Omental fat pad (tissue), 4 donors: ENCODE measurements around the gene THY1. TPM values are rescaled to one million over a fixed set of nuclear protein-coding genes. Genes with fewer than 3 reads are reported as not detected.
"Not testable (repeated sequence)": the region's sequence is repeated elsewhere in the genome, so short reads cannot be mapped to it uniquely, and the experiment has no call there.

ENCODE experiments used
- ATAC-seq: fragments of 150-250 bp; one replicate; pipeline ENCODE4 v1.9.1; 2016; ENCODE audit warnings: mild to moderate bottlenecking, moderate library complexity; ENCODE audit not compliant: low FRiP score
- DNase-seq: peaks from one replicate; pipeline ENCODE4 v3.0.0-alpha.2; 2019; ENCODE audit warnings: low spot score
- CTCF ChIP-seq, 3 donors: fragments of 450-650 bp; IDR thresholded peaks; one replicate each; pipeline ENCODE4 v1.5.1; 2016 to 2017; ENCODE audit warnings: antibody characterized with exemption in 3 of 3, mild to moderate bottlenecking in 3 of 3, moderate library complexity in 2 of 3
- total RNA-seq, 4 donors: library from RNA; depleted of rRNA; stranded (reverse); fragments of >200 nt; gene quantifications; one replicate each; pipeline ENCODE4 v1.1.0, GENCODE V29; 2016

Gene THY1
- total RNA-seq, 4 donors from 2014 or later, result 12.0 to 71.5 (median 33.3) TPM

GRCh38 chr11:119415517-119415916 lies 7.5 kb downstream of the THY1 start:
- TF ChIP-seq CTCF (IDR thresholded peaks at IDR 0.05), result no peak
- ATAC-seq, result no peak

GRCh38 chr11:119414734-119415133 lies 8.2 kb downstream of the THY1 start:
- no peak for TF ChIP-seq CTCF (IDR thresholded peaks at IDR 0.05)
- no peak for DNase-seq
- ATAC-seq, result no peak

More at GRCh38 chr11:119415517-119415916, 7.5 kb downstream of the THY1 start:
- DNase-seq, result no peak

- TF ChIP-seq CTCF (IDR thresholded peaks at IDR 0.05), result no peak
- no peak for DNase-seq
- no peak for ATAC-seq
These were observed 8.7 kb downstream of the THY1 start for GRCh38 chr11:119414321-119414720.

GRCh38 chr11:119412072-119412471 lies 10.9 kb downstream of the THY1 start:
- ATAC-seq (no peak), DNase-seq (no peak)
- no peak for TF ChIP-seq CTCF (IDR thresholded peaks at IDR 0.05)

GRCh38 chr11:119410501-119410900 lies 12.5 kb downstream of the THY1 start:
- no peak for ATAC-seq
- no peak for TF ChIP-seq CTCF (IDR thresholded peaks at IDR 0.05)
- DNase-seq, result no peak

GRCh38 chr11:119409731-119410130 lies 13.2 kb downstream of the THY1 start:
- no peak for DNase-seq
- no peak for TF ChIP-seq CTCF (IDR thresholded peaks at IDR 0.05)
- ATAC-seq, result no peak

- ATAC-seq (no peak), DNase-seq (no peak)
- no peak for TF ChIP-seq CTCF (IDR thresholded peaks at IDR 0.05)
These were observed 17.0 kb downstream of the THY1 start for GRCh38 chr11:119406005-119406404.

- DNase-seq, ATAC-seq: not testable (repeated sequence)
These were observed 17.5 kb downstream of the THY1 start for GRCh38 chr11:119405448-119405847.
